Activated T-cell treated with anti-CD3 and anti-CD28 coated beads, Interleukin-2, amount 50 U/mL, for 4 hours (primary cell): ENCODE data around the gene IREB2. TPM values are rescaled to one million over a fixed set of nuclear protein-coding genes. Genes with fewer than 3 reads are reported as not detected.
"Not testable (repeated sequence)": the region's sequence is repeated elsewhere in the genome, so short reads cannot be mapped to it uniquely, and the experiment has no call there.

ENCODE experiments used
- ATAC-seq, 2 donors: fragments of 200-7000 bp; cut with Tn5 transposase; one replicate each; pipeline ENCODE4 v1.10.0; 2021
- DNase-seq: peaks from one replicate; pipeline ENCODE4 v3.0.0-alpha.2; 2020
- H3K27me3 Mint-ChIP-seq: one replicate; pipeline ENCODE4 v1.8.0; 2021; ENCODE audit warnings: low read depth, mixed read lengths
- H3K36me3 Mint-ChIP-seq: one replicate; pipeline ENCODE4 v1.8.0; 2022; ENCODE audit warnings: mixed read lengths; ENCODE audit not compliant: insufficient read depth
- H3K4me1 Mint-ChIP-seq: one replicate; pipeline ENCODE4 v1.8.0; 2021; ENCODE audit warnings: low read depth, mixed read lengths
- H3K4me3 Mint-ChIP-seq: one replicate; pipeline ENCODE4 v1.8.0; 2021; ENCODE audit warnings: mild to moderate bottlenecking, moderate library complexity, mixed read lengths
- H3K9me3 Mint-ChIP-seq: one replicate; pipeline ENCODE4 v1.8.0; 2021; ENCODE audit warnings: mixed read lengths
- total RNA-seq, 3 donors: library from RNA; stranded (reverse); gene quantifications; one replicate each; pipeline ENCODE4 v1.2.1, GENCODE V29; 2021

The IREB2 gene
- total RNA-seq, 3 donors from 2014 or later, result 56.1 to 72.7 (median 64.1) TPM

GRCh38 chr15:78398076-78398825 lies 39.8 kb upstream of the IREB2 start:
- no peaks in the 10 kb centered on the region for H3K36me3 Mint-ChIP-seq
- H3K27me3 Mint-ChIP-seq, result peaks cover 5% of the 10 kb centered on the region
- no peaks in the 10 kb centered on the region for H3K9me3 Mint-ChIP-seq
- no peak overlapping the region for H3K4me3 Mint-ChIP-seq
- ATAC-seq (no peak), DNase-seq (no peak)
- H3K4me1 Mint-ChIP-seq, result no peaks in the 10 kb centered on the region

GRCh38 chr15:78399091-78399490 lies 38.9 kb upstream of the IREB2 start:
- DNase-seq (no peak), ATAC-seq (no peak)
- H3K4me3 Mint-ChIP-seq, result no peak overlapping the region
- H3K27me3 Mint-ChIP-seq, result peaks cover 10% of the 10 kb centered on the region
- H3K9me3 Mint-ChIP-seq, result no peaks in the 10 kb centered on the region
- H3K36me3 Mint-ChIP-seq, result no peaks in the 10 kb centered on the region
- H3K4me1 Mint-ChIP-seq, result no peaks in the 10 kb centered on the region

- Mint-ChIP-seq H3K36me3 (no peaks in the 10 kb centered on the region), H3K27me3 (peaks cover 10% of the 10 kb centered on the region), H3K4me3 (no peak overlapping the region), H3K9me3 (no peaks in the 10 kb centered on the region), H3K4me1 (no peaks in the 10 kb centered on the region)
- no peak for ATAC-seq
- DNase-seq, result no peak
Measured at GRCh38 chr15:78402061-78402610, 35.9 kb upstream of the IREB2 start.

DNA sequence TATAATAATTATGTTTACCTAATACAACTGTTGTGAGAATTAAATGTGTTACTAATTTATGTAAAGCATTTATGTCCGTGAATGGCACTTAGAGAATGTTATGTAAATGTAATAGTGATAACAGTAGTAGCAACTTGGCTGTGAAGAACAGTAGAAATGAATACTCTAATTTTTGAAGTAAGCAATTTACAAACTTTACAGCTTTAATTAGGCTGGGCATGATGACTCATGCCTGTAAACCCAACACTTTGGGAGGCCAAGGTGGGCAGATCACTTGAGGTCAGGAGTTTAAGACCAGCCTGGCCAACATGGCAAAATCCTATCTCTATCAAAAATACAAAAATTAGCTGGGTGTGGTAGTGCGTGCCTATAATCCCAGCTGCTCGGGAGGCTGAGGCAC lies 33.9 kb upstream of the IREB2 start:
- Mint-ChIP-seq H3K4me3 (no peak overlapping the region), H3K4me1 (no peaks in the 10 kb centered on the region), H3K36me3 (no peaks in the 10 kb centered on the region)

DNA sequence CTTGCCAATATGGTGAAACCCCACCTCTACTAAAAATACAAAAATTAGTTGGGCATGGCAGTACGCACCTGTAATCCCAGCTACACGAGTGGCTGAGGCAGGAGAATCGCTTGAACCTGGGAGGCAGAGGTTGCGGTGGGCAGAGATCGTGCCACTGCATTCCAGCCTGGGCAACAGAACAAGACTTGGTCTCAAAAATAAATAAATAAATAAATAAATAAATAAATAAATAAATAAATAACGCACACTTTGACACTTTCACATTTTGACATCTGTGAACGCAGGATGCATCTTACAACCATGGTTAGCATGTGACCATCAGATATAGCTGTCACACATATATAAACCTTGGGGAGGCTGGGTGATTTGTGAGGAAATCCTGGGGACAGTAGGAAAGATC lies 33.2 kb upstream of the IREB2 start:
- H3K36me3 Mint-ChIP-seq, ATAC-seq, H3K4me3 Mint-ChIP-seq, H3K4me1 Mint-ChIP-seq, H3K9me3 Mint-ChIP-seq, DNase-seq: not testable (repeated sequence)
- H3K27me3 Mint-ChIP-seq, result peaks cover 13% of the 10 kb centered on the region

More for the DNA sequence above, 33.9 kb upstream of the IREB2 start:
- peaks cover 13% of the 10 kb centered on the region for H3K27me3 Mint-ChIP-seq
- DNase-seq, result no peak
- no peaks in the 10 kb centered on the region for H3K9me3 Mint-ChIP-seq
- no peak for ATAC-seq

DNA sequence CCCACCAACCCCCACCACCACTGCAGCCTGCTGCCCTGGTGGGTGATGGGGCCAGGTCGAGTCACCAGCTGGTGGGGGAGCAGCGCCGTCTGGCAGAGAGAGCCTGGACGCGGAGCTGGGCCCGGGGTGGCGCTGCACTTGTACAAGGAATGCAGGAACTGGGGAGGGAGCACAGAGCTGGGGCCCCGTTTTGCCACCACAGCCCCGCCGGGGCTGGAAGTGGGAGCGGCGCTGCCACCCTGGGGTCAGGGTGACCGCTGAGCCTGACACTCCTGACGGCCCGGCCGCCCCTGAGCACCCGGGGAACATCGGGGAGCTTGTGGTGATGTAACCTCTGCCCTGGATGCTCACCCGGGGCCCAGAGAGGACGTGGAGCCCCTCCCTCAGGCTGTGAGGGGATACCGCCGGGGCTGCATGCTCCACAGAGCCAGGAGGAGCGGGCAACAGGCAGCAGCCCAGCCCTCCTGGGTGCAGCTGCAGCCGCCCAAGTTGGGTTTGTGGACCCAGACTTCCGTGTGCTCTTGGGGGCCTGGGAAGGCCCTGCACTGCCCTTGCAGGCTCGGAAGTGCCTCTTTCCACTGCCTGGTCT lies 32.6 kb upstream of the IREB2 start:
- Mint-ChIP-seq H3K9me3 (no peaks in the 10 kb centered on the region), H3K4me3 (no peak overlapping the region), H3K4me1 (no peaks in the 10 kb centered on the region), H3K36me3 (no peaks in the 10 kb centered on the region), H3K27me3 (peaks cover 13% of the 10 kb centered on the region)
- ATAC-seq (no peak), DNase-seq (no peak)

GRCh38 chr15:78406016-78406585 lies 31.9 kb upstream of the IREB2 start:
- no peaks in the 10 kb centered on the region for H3K4me1 Mint-ChIP-seq
- H3K9me3 Mint-ChIP-seq, result no peaks in the 10 kb centered on the region
- DNase-seq (no peak), ATAC-seq (no peak)
- no peaks in the 10 kb centered on the region for H3K36me3 Mint-ChIP-seq
- H3K27me3 Mint-ChIP-seq, result peaks cover 13% of the 10 kb centered on the region
- no peak overlapping the region for H3K4me3 Mint-ChIP-seq

DNA sequence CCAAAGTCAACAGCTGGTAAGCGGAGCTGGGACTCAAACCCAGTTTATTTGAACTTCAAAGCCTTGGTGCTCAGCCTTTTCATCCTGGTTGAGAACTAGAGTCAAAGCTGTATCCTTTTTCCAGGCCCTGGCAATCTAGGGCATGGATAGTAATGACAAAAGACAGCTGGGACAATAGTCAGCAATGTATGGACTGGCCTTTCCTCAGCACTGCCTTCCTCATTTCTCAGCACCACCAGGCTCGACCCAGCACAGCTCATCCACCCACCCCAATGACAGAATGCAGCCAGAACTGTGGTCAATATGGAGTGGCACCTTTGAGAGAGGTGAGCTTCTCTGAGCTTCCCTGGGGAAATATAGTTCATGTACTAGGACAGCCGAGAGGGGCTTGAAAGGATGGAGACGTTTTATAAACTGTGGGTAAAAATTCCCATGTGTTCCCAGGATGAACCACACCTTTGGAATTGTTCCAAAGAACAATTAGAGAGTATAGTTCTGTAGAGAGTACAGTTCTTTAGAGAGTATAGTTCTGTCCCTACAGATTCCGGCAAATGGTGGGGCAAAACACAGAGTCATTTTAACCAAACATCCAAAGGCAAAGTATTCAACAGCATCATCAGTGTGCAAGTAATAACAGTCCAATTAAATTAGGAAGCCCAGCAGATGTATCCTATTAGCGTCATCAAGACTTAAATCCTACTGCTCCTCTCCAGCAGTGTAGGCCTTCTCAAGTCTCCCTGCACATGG lies 30.2 kb upstream of the IREB2 start:
- no peaks in the 10 kb centered on the region for H3K4me1 Mint-ChIP-seq
- no peaks in the 10 kb centered on the region for H3K36me3 Mint-ChIP-seq
- no peak overlapping the region for H3K4me3 Mint-ChIP-seq
- ATAC-seq (no peak), DNase-seq (no peak)
- H3K27me3 Mint-ChIP-seq, result peaks cover 9% of the 10 kb centered on the region
- no peaks in the 10 kb centered on the region for H3K9me3 Mint-ChIP-seq

- no peak for DNase-seq
- no peak overlapping the region for H3K4me3 Mint-ChIP-seq
- no peaks in the 10 kb centered on the region for H3K9me3 Mint-ChIP-seq
- no peak for ATAC-seq
- H3K4me1 Mint-ChIP-seq, result no peaks in the 10 kb centered on the region
- no peaks in the 10 kb centered on the region for H3K36me3 Mint-ChIP-seq
- peaks cover 9% of the 10 kb centered on the region for H3K27me3 Mint-ChIP-seq
Measured at GRCh38 chr15:78408355-78408640, 29.7 kb upstream of the IREB2 start.

DNA sequence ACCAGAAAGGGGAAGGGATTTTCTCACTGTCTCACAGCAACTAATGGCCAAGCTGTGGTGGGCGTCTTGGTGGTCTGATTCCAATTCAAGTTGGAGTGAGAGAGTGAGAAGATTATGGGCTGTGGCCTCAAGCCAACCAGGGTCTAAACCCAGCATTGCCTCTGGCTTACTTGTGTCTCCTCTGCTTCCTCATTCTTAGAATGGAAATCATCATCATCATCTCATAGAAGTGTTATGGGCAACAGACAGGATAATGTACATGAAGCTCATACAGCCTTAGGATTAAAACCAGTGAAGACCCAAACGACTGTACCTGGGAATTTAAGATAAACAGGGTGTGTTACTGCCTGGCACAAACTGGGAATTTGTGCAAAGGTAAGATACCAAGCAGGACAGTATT lies 29.1 kb upstream of the IREB2 start:
- ATAC-seq (no peak), DNase-seq (no peak)
- Mint-ChIP-seq H3K36me3 (no peaks in the 10 kb centered on the region), H3K4me1 (no peaks in the 10 kb centered on the region), H3K4me3 (no peak overlapping the region), H3K27me3 (peaks cover 4% of the 10 kb centered on the region), H3K9me3 (no peaks in the 10 kb centered on the region)

DNA sequence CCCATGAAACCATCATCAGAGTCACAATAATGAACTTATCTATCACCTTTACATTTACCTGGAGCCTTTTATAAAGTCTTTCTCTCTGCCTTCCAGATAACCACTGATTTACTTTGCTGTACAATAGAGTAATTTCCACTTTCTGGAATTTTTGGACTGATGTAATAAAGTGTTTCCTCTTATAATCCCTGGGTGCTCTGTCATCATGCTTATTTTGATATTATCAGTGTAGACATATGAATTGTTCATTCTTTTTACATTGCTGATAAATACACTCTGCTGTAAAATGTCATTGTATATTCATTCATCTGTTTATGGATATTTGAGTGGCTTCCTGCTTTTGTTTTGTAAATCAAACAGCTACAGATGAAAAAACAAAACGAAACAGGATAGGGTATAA lies 27.0 kb upstream of the IREB2 start:
- no peak for DNase-seq
- no peak for ATAC-seq
- H3K4me3 Mint-ChIP-seq, result no peak overlapping the region
- no peaks in the 10 kb centered on the region for H3K36me3 Mint-ChIP-seq
- no peaks in the 10 kb centered on the region for H3K9me3 Mint-ChIP-seq
- no peaks in the 10 kb centered on the region for H3K4me1 Mint-ChIP-seq
- H3K27me3 Mint-ChIP-seq, result peaks cover 4% of the 10 kb centered on the region

DNA sequence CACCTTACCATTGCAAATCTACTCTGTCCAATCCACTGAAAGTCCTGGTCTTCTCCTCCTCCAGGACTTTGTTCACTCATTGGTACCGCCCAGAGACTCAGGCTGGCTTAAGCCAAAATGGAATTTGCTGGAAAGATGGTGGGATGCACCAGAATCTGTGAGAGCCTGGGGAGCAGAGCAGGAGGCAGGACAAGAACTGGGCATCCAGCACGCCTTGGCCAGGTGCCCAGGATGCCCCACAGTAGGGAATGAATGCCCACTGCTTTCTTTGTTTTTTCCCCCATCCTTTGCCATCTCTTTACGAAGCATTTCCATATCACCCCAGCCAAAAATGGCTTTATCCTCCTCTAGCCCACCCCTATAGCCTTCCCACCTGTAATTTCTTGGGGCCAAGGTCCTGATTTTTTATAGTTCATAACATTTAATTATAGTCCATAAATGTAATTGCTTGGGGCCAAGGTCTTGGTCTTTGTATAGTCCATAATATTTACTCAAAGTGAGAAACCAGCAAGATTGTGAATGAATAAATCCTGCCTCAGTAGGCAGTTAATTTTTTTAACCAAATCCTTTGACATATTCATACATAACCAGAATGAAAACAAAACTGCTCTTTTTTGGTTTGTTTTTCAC lies 23.3 kb upstream of the IREB2 start:
- DNase-seq, result no peak
- no peak overlapping the region for H3K4me3 Mint-ChIP-seq
- no peak for ATAC-seq
- H3K27me3 Mint-ChIP-seq, result no peaks in the 10 kb centered on the region
- no peaks in the 10 kb centered on the region for H3K4me1 Mint-ChIP-seq
- H3K36me3 Mint-ChIP-seq, result no peaks in the 10 kb centered on the region
- no peaks in the 10 kb centered on the region for H3K9me3 Mint-ChIP-seq

GRCh38 chr15:78415284-78415683 lies 22.7 kb upstream of the IREB2 start:
- DNase-seq, result no peak
- Mint-ChIP-seq H3K9me3 (no peaks in the 10 kb centered on the region), H3K4me1 (no peaks in the 10 kb centered on the region), H3K4me3 (no peak overlapping the region), H3K36me3 (no peaks in the 10 kb centered on the region), H3K27me3 (no peaks in the 10 kb centered on the region)
- ATAC-seq, result no peak
